ENCODE measurements around the gene MBD3L1.

The MBD3L1 gene

DNA sequence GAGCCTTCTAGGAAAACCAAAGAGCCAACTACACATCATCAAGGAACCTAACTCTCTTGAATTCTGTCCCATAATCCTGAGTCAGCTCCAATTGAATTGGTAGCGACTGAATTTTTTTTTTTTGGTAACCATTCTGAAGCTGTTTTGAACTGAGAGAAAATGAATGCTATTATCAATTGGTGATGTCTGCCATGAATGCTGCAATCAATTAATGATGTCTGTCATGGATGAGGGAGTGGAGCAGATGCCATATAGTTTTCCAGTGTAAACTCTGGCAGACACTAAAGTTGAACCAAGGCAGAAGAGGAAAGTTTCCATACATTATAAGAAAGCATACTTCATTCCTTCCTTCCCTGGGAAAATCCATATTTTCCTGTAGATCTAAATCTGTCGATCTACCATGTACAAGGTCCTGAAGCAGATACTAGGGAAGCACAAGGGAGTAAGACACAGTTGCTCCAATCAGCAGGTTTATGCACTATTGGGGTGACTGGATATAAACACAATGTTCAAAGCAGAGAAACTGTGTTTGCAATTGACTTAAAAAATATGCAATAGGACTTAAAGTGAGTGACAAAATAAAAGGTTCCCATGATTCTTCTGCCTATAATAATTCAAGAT, 48.8 kb downstream of the MBD3L1 start:
- Histone ChIP-seq H3K27me3 (ENCODE audit: insufficient read depth, low read length) (no peaks in the 10 kb centered on the region), H3K79me2 (ENCODE audit: control insufficient read depth, insufficient read depth, low read length, unreplicated experiment) (no peaks in the 10 kb centered on the region), H3K27ac (ENCODE audit: low read depth, low read length) (no peak overlapping the region), H3K4me1 (ENCODE audit: control insufficient read depth, insufficient read depth, low read length, unreplicated experiment) (no peaks in the 10 kb centered on the region), H2AFZ (ENCODE audit: low read length, unreplicated experiment) (no peak overlapping the region), H3K36me3 (ENCODE audit: insufficient read depth, low read length) (no peaks in the 10 kb centered on the region), H3K4me3 (ENCODE audit: low read depth, low read length) (no peak overlapping the region)

GRCh38 chr19:8881512-8881911, 49.3 kb downstream of the MBD3L1 start:
- Histone ChIP-seq H3K27me3 (ENCODE audit: insufficient read depth, low read length) (no peaks in the 10 kb centered on the region), H3K79me2 (ENCODE audit: control insufficient read depth, insufficient read depth, low read length, unreplicated experiment) (no peaks in the 10 kb centered on the region), H2AFZ (ENCODE audit: low read length, unreplicated experiment) (no peak overlapping the region), H3K36me3 (ENCODE audit: insufficient read depth, low read length) (no peaks in the 10 kb centered on the region), H3K4me1 (ENCODE audit: control insufficient read depth, insufficient read depth, low read length, unreplicated experiment) (no peaks in the 10 kb centered on the region), H3K27ac (ENCODE audit: low read depth, low read length) (no peak overlapping the region), H3K4me3 (ENCODE audit: low read depth, low read length) (no peak overlapping the region)

DNA sequence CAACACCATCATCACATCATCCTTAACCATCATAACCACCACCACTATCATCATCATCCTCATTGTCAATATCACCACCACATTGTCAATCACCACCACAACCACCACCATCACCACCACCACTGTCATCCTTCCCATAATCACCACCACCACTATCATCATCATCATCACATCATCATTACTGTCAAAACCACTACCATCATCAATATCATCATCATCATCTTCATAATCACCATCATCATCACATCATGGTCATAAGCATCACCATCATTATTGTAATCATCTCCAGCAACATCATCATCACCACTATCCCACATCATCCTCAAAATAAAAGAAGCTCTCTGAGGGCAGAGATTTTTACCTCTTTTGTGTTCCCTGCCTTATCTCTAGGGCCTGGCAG, 52.2 kb downstream of the MBD3L1 start:
- Histone ChIP-seq H3K4me1 (ENCODE audit: control insufficient read depth, insufficient read depth, low read length, unreplicated experiment) (no peaks in the 10 kb centered on the region), H3K27me3 (ENCODE audit: insufficient read depth, low read length) (no peaks in the 10 kb centered on the region), H3K36me3 (ENCODE audit: insufficient read depth, low read length) (no peaks in the 10 kb centered on the region), H3K27ac (ENCODE audit: low read depth, low read length) (no peak overlapping the region), H3K4me3 (ENCODE audit: low read depth, low read length) (no peak overlapping the region), H2AFZ (ENCODE audit: low read length, unreplicated experiment) (no peak overlapping the region), H3K79me2 (ENCODE audit: control insufficient read depth, insufficient read depth, low read length, unreplicated experiment) (no peaks in the 10 kb centered on the region)

DNA sequence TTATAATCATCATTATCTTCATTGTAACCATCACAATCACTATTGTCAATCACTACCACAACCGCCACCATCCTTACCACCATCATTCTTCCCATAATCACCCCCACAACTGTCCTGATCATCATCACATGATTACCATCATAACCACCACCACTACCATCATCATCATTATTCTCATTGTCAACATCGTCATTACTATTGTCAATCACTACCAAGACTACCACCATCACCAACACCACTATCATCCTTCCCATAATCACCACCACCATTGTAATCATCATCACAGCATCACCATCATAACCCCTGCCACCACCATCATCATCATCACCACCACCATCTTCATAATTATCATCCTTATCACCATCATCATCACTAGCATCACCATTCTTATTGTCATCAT, 55.2 kb downstream of the MBD3L1 start:
- Histone ChIP-seq H3K79me2 (ENCODE audit: control insufficient read depth, insufficient read depth, low read length, unreplicated experiment) (no peaks in the 10 kb centered on the region), H2AFZ (ENCODE audit: low read length, unreplicated experiment) (no peak overlapping the region), H3K36me3 (ENCODE audit: insufficient read depth, low read length) (no peaks in the 10 kb centered on the region), H3K4me3 (ENCODE audit: low read depth, low read length) (no peak overlapping the region), H3K27ac (ENCODE audit: low read depth, low read length) (no peak overlapping the region), H3K4me1 (ENCODE audit: control insufficient read depth, insufficient read depth, low read length, unreplicated experiment) (no peaks in the 10 kb centered on the region), H3K27me3 (ENCODE audit: insufficient read depth, low read length) (no peaks in the 10 kb centered on the region)

GRCh38 chr19:8890260-8890659, 58.1 kb downstream of the MBD3L1 start:
- Histone ChIP-seq H3K79me2 (ENCODE audit: control insufficient read depth, insufficient read depth, low read length, unreplicated experiment) (no peaks in the 10 kb centered on the region), H3K27me3 (ENCODE audit: insufficient read depth, low read length) (no peaks in the 10 kb centered on the region), H3K27ac (ENCODE audit: low read depth, low read length) (no peak overlapping the region), H3K4me3 (ENCODE audit: low read depth, low read length) (no peak overlapping the region), H3K4me1 (ENCODE audit: control insufficient read depth, insufficient read depth, low read length, unreplicated experiment) (no peaks in the 10 kb centered on the region), H2AFZ (ENCODE audit: low read length, unreplicated experiment) (no peak overlapping the region), H3K36me3 (ENCODE audit: insufficient read depth, low read length) (no peaks in the 10 kb centered on the region)

All from ACC112 (cell line).